Right forelimb (tissue), 1 donor: Measurements from ENCODE around the gene CACNA1H.
"Not testable (repeated sequence)": the region's sequence is repeated elsewhere in the genome, so short reads cannot be mapped to it uniquely, and the experiment has no call there.

Experiments
- DNase-seq: peaks from one replicate; pipeline ENCODE4 v3.0.0-alpha.2; 2018

The CACNA1H gene

GRCh38 chr16:1176280-1176897 lies 23.5 kb downstream of the CACNA1H start:
- no peak for DNase-seq

DNA sequence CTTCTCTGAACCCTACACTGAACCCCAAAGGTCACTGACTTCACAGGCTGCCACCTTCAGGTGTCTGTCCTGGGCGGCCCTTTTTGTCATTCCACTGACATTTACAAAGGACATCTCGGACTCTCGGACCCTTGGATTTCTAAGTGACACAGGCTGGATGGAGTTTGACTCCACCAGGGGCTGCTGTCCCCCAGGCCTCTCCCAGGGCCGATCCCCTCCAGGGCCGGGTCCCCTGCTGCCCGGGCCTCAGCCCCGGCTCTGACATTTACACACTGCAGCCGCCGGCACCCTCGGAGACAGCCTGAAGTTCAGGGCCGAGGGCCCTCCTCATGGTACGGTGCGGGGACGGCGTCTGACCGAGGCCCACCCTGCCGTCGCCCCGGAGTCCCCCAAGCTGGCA lies 24.1 kb downstream of the CACNA1H start:
- no peak for DNase-seq

- DNase-seq: no peak
Observed at GRCh38 chr16:1177750-1178149, 24.8 kb downstream of the CACNA1H start.

- DNase-seq: no peak
Observed at GRCh38 chr16:1178295-1178910, 25.5 kb downstream of the CACNA1H start.

GRCh38 chr16:1180549-1181403 lies 27.9 kb downstream of the CACNA1H start:
- DNase-seq: no peak

GRCh38 chr16:1181404-1182315 lies 28.8 kb downstream of the CACNA1H start:
- DNase-seq: no peak

DNA sequence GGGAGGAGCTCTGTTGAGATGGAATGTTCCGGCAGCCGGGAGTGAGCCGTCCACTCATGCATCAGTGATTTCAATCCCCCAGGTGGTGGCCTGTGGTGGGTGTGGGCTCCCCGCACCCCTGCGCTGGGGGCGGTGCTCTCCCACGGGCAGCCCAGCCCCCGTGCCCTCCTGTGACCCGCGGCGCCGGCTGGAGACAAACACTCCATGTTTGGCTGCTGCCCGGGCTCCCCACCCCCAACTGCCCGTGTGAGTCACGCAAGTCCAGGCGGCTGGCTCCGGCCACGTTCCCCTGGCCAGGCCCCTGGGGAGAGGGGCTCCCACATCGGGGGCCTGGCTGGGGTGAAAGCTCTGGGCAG lies 29.4 kb downstream of the CACNA1H start:
- DNase-seq: no peak

DNA sequence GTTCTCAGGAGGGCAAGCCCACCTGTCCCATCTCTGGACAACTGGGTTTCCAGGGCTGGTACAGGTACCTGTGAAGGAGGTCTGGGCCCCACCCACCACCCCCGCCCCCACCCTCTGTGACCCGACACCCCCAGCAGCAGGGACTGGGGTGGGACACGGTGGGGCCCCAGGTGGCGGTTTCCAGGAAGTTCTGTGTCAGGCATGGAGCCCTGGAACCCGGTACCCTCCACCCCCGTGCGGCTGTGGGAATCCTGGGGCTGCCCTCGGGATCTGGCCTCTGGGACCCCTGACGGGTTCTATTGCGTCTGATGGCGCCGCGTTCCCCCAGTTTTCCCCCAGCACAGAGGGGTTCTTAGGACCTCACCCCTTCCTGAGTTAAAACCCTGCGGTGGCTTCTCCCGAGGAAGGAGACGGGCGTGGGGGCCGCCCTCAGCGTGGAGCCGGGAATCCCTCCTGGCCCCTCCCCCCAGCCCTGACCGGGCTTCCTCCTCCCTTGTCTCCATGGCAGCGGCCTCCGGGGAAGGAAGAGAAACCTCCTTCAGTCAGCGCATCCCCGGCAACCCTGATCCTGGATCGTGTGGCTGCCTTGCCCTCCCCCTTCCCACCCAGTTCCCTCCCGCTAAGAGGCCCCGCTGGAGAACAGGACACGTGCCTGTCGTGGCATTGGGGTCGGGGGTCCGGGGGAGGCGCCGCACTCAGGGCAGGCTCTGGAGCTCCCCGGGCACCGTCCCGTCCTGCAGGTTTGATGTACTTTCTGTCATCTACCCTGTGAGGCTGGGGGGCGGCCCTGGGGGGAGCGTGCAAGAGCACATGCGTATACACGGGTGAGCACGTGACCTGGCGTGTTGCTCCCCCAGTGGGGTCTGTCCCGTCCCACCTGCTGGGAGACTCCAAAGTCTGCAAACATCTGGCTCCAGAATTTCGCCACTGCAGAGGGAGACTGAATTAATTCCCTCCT lies 30.3 kb downstream of the CACNA1H start:
- DNase-seq: no peak

DNA sequence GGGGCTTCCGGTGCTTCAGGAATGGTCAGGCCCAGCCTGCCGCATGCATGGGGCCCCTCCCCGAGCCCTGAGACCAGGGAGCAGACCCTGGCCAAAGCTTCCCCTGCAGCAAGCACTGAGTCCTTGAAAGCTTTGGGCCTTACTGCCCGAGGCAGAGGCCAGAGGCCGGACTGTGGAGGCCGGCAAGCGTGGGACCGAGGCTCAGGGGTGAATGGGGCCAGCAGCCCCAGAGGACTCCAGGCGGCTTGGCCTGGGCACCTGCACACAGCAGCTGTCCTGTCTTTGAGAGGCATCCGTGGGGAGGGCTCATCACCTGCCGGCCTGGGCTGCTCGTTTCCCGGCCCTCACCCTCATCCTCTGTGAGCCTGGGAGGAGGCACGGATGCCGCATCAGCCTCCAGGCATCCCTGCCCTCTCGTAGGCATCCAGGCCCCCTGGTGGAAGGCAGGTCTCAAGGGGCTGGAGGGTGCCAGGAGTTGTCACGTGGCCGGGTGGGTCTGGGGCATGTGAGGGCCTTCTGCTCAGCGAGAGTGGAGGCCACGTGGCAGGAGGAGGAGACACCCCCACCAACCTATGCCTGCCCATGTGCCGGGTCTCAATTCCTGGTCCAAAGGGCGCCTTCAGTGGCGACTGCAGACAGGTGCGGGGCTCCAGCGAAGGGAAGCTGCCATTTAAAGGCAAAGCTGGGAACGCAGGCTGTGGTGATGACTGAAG lies 31.4 kb downstream of the CACNA1H start:
- DNase-seq: no peak

GRCh38 chr16:1184980-1185379 lies 32.1 kb downstream of the CACNA1H start:
- no peak for DNase-seq

DNA sequence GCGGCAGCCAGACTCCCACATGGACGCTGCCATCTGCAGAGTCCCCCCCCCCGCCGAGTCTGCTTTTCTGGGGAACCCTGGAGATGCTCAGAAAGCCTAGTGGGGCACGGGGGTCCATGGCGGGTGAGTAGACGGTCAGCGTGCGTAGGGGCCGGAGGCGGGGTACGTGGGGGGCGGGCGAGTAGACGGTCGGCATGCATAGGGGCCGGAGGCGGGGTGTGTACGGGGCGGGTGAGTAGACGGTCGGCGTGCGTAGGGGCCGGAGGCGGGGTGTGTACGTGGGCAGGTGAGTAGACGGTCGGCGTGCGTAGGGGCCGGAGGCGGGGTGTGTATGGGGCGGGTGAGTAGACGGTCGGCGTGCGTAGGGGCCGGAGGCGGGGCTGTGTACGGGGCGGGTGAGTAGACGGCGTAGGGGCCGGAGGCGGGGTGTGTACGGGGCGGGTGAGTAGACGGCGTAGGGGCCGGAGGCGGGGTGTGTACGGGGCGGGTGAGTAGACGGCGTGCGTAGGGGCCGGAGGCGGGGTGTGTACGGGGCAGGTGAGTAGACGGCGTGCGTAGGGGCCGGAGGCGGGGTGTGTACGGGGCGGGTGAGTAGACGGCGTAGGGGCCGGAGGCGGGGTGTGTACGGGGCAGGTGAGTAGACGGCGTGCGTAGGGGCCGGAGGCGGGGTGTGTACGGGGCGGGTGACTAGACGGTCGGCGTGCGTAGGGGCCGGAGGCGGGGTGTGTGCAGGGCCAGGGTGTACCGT lies 32.7 kb downstream of the CACNA1H start:
- DNase-seq: not testable (repeated sequence)

DNA sequence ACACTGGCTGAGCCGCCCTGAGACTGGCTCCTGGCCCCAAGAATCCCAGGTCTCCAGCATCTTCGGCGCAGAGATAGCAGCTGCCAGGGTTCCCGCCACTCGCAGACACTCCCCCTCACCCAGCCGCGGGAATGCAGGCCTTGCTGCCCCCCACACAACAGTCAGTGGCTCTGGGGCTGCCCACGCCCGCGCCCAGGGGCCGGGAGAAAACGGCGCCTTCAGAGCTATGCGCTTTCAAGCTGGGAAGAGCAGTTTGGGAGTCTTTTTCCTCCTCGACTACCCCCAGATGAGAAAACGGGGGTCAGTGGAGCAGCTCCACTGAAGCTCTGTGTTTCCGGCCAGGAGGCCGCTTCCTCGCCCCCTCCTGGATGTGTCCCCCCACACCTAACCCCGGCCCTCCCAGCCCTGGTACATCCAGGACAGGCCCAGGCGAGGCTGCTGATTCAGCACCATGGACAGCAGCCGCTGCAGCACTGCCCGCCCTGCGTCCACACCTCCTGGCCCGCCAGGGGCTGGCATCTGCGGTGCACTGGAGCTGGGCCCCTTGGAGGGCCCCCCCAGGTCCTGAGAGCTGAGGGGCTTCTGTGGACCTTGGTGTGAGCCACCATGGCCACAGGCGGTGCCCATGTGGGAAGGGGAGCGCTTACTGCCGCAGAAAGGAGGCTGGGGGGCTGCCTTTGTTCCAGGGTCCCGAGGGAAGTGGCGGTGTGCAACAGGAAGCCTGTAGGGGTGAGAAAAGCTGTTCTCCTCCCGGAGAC lies 35.7 kb downstream of the CACNA1H start:
- DNase-seq: peak; percentile 73

GRCh38 chr16:1189455-1189854 lies 36.5 kb downstream of the CACNA1H start:
- no peak for DNase-seq

GRCh38 chr16:1190789-1191188 lies 37.9 kb downstream of the CACNA1H start:
- DNase-seq: not testable (repeated sequence)

- DNase-seq: no peak
Observed at GRCh38 chr16:1192384-1193073, 39.6 kb downstream of the CACNA1H start.

DNA sequence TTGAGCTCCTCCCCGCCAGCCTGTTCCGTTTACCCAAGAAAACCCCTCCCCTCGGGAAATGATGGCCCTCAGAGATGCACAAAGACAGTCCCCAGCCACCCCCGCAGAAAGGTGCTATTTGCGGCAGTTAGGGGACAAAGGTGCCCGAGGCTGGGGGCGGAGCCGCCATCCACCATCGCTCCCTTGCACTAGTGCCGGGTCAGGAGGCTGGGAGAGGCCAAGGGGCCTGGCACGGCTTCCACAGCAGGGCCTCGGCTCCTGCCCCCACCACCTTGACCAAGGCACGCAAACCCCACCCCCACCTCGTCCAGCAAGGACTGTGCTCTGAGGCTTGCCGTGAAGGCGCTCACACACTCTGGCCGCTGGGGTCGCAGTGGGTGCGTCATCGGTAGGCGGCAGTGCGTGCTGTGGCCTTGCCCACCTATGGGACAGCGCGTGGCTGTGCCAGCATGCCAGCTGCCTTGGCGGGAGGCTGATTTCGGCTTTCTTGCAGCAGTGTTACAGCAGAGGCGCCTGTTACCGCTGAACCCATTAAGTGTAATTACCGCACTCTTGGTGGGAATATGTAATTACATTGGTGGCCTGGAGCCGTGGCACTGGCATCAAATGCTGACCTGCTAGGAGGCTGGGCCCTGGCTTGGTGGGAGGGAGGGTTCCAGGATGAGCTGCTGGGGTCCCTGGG lies 40.4 kb downstream of the CACNA1H start:
- no peak for DNase-seq

GRCh38 chr16:1193825-1194581 lies 41.1 kb downstream of the CACNA1H start:
- DNase-seq: no peak
